Endothelial cell of umbilical vein (primary cell): ENCODE results near the gene TOR4A. TPM values are rescaled to one million over a fixed set of nuclear protein-coding genes. Genes with fewer than 3 reads are reported as not detected.

Experiments
- BruUV-seq: library from RNA; stranded (reverse); fragments of 400-500 nt; replicated peaks from 2 replicates; lab custom pipeline; 2021; lab: Mats Ljungman, UMichigan
- CTCF ChIA-PET: fragments of 300-600, 350-600 bp; sonication (Branson Sonifier 250); formaldehyde crosslinking; loops from one replicate; lab custom pipeline; 2021; ENCODE audit warnings: antibody characterized with exemption, inconsistent platforms; lab: Charles Lee
- POLR2A ChIA-PET: fragments of 300-600, 350-600 bp; sonication (Branson Sonifier 250); formaldehyde crosslinking; loops from one replicate; lab custom pipeline; 2021; ENCODE audit warnings: antibody characterized with exemption, inconsistent platforms; lab: Charles Lee
- DNase-seq: peaks from one replicate; pipeline ENCODE4 v3.0.0-alpha.2; 2011; ENCODE audit warnings: low read depth, low spot score
- FAIRE-seq: peaks from 2 replicates; lab custom pipeline; 2011; peaks lifted over from hg19 to GRCh38; lab: Jason Lieb, UNC
- H2AFZ ChIP-seq: 2 replicates; pipeline ENCODE4 v1.6.0; 2012; ENCODE audit warnings: low read depth, low read length, control low read depth, inconsistent platforms
- H3K27ac ChIP-seq: 2 replicates; pipeline ENCODE4 v1.5.1; 2011; ENCODE audit warnings: low read depth, mild to moderate bottlenecking, control low read depth, low read length, moderate library complexity; ENCODE audit not compliant: insufficient read depth
- H3K27me3 ChIP-seq, 2 experiments: 2 replicates each; pipeline versions ENCODE4 v1.6.0 to v1.6.1; 2011; ENCODE audit warnings: low read length in 2 of 2, mixed read lengths in 1 of 2; ENCODE audit not compliant: control insufficient read depth in 2 of 2, insufficient read depth in 2 of 2
- H3K36me3 ChIP-seq, 2 experiments: 2 replicates in 1 of 2; 3 replicates in 1 of 2; pipeline ENCODE4 v1.5.1; 2011; ENCODE audit warnings: low read length in 2 of 2, mild to moderate bottlenecking in 1 of 2, moderate library complexity in 1 of 2; ENCODE audit not compliant: control insufficient read depth in 2 of 2, insufficient read depth in 2 of 2; ENCODE audit errors: extremely low read depth in 1 of 2
- H3K4me1 ChIP-seq: 3 replicates; pipeline ENCODE4 v1.5.1; 2011; ENCODE audit warnings: mild to moderate bottlenecking, low read length; ENCODE audit not compliant: control insufficient read depth, insufficient read depth; ENCODE audit errors: extremely low read depth
- H3K4me2 ChIP-seq: 2 replicates; pipeline ENCODE4 v1.6.1; 2011; ENCODE audit warnings: low read length, control low read depth, mixed read lengths; ENCODE audit not compliant: insufficient read depth
- H3K4me3 ChIP-seq, 3 experiments: fragments of 200-600 bp in 1 of 3; sonication (generic), shearing (Covaris generic) in 1 of 3; replicated peaks in 1 of 3; 2 replicates each; pipeline ENCODE4 v1.5.1; 2011 to 2016; ENCODE audit warnings: control low read depth in 3 of 3, low read length in 3 of 3, mild to moderate bottlenecking in 2 of 3, inconsistent platforms in 1 of 3, low read depth in 1 of 3, moderate library complexity in 1 of 3; ENCODE audit not compliant: insufficient read depth in 1 of 3
- H3K79me2 ChIP-seq: 2 replicates; pipeline ENCODE4 v1.6.0; 2012; ENCODE audit warnings: low read length, inconsistent platforms; ENCODE audit not compliant: control insufficient read depth, insufficient read depth
- H3K9ac ChIP-seq: replicated peaks from 2 replicates; pipeline ENCODE3; 2011; ENCODE audit warnings: low read length, control low read depth; ENCODE audit not compliant: insufficient read depth; ENCODE audit errors: extremely low read depth
- H3K9me1 ChIP-seq: replicated peaks from 3 replicates; pipeline ENCODE4 v1.6.0; 2011; ENCODE audit warnings: mild to moderate bottlenecking, low read length; ENCODE audit not compliant: control insufficient read depth, insufficient read depth; ENCODE audit errors: extremely low read depth
- H3K9me3 ChIP-seq: replicated peaks from 2 replicates; pipeline ENCODE4 v1.5.1; 2012; ENCODE audit warnings: low read length, inconsistent platforms; ENCODE audit not compliant: control insufficient read depth, insufficient read depth
- H4K20me1 ChIP-seq: replicated peaks from 2 replicates; pipeline ENCODE3; 2011; ENCODE audit warnings: mild to moderate bottlenecking, low read length; ENCODE audit not compliant: control insufficient read depth, insufficient read depth; ENCODE audit errors: extremely low read depth
- EZH2 ChIP-seq: IDR thresholded peaks from 2 replicates; pipeline ENCODE4 v1.6.1; 2012; ENCODE audit warnings: borderline replicate concordance, low read depth, mild to moderate bottlenecking, moderate library complexity, low read length, inconsistent platforms; ENCODE audit not compliant: severe bottlenecking
- FOS ChIP-seq: IDR thresholded peaks from 2 replicates; pipeline ENCODE4 v1.6.1; 2011; ENCODE audit warnings: mild to moderate bottlenecking, low read length, moderate library complexity, borderline replicate concordance; ENCODE audit not compliant: insufficient read depth
- GATA2 ChIP-seq: IDR thresholded peaks from 2 replicates; pipeline ENCODE4 v1.7.0; 2011; ENCODE audit warnings: low read depth, mild to moderate bottlenecking, moderate library complexity, mixed read lengths, low read length; ENCODE audit not compliant: insufficient read length, insufficient read depth
- JUN ChIP-seq: IDR thresholded peaks from 2 replicates; pipeline ENCODE4 v1.6.1; 2011; ENCODE audit warnings: borderline replicate concordance, low read depth; ENCODE audit not compliant: insufficient read length, insufficient read depth
- MYC ChIP-seq: IDR thresholded peaks from one replicate; pipeline ENCODE4 v1.6.1; 2011; ENCODE audit warnings: mild to moderate bottlenecking, low read depth, low read length
- POLR2A ChIP-seq: IDR thresholded peaks from 2 replicates; pipeline ENCODE4 v1.6.1; 2012; ENCODE audit warnings: low read depth, mild to moderate bottlenecking, control low read depth, low read length
- POLR2AphosphoS5 ChIP-seq: IDR thresholded peaks from 2 replicates; pipeline ENCODE4 v1.6.1; 2012; ENCODE audit warnings: low read depth, mild to moderate bottlenecking, control low read depth, low read length, moderate library complexity; ENCODE audit not compliant: insufficient read depth
- dilution Hi-C: fragments of 300-500 bp; cut with MboI; formaldehyde crosslinking; loops from one replicate; pipeline ENCODE4 v1.15.0; 2019; ENCODE audit warnings: low sequenced_read_pairs; ENCODE audit not compliant: extremely low pct_ligation_motif_present
- intact Hi-C: fragments of 100-400 bp; cut with micrococcal nuclease; formaldehyde crosslinking; loops from one replicate; pipeline ENCODE4 v1.10.0; 2022
- polyA plus RNA-seq, 4 experiments: library from polyadenylated mRNA; depleted of rRNA in 3 of 4; stranded (reverse) in 3 of 4; unstranded in 1 of 4; fragments of >200 nt; gene quantifications; 2 replicates each; pipeline versions ENCODE4 v1.2.1 to v1.2.3, GENCODE V29; 2011 to 2012; ENCODE audit warnings: missing spikeins in 1 of 4
- total RNA-seq: library from RNA; stranded (reverse); gene quantifications from 2 replicates; pipeline ENCODE4 v1.2.3, GENCODE V29; 2021
- TF ChIP-seq, protein P1 (sequence below): IDR thresholded peaks from 2 replicates; pipeline ENCODE4 v1.6.1; 2011; ENCODE audit not compliant: insufficient read depth, insufficient read length
- TF ChIP-seq, protein P2 (sequence below), 2 donors: IDR thresholded peaks; 1 replicate in 1 of 2; 2 replicates in 1 of 2; pipeline ENCODE4 v1.5.1; 2011; ENCODE audit warnings: low read length in 2 of 2, mild to moderate bottlenecking in 2 of 2, moderate library complexity in 2 of 2, control low read depth in 1 of 2, inconsistent platforms in 1 of 2, low read depth in 1 of 2; ENCODE audit not compliant: insufficient read depth in 1 of 2; ENCODE audit errors: extremely low read depth in 1 of 2

Gene TOR4A
- total and polyA plus RNA-seq, 2 donors (not counting 3 experiments of a cell fraction or from before 2014, with no cell fraction given): 32.4 to 48.0 TPM

DNA sequence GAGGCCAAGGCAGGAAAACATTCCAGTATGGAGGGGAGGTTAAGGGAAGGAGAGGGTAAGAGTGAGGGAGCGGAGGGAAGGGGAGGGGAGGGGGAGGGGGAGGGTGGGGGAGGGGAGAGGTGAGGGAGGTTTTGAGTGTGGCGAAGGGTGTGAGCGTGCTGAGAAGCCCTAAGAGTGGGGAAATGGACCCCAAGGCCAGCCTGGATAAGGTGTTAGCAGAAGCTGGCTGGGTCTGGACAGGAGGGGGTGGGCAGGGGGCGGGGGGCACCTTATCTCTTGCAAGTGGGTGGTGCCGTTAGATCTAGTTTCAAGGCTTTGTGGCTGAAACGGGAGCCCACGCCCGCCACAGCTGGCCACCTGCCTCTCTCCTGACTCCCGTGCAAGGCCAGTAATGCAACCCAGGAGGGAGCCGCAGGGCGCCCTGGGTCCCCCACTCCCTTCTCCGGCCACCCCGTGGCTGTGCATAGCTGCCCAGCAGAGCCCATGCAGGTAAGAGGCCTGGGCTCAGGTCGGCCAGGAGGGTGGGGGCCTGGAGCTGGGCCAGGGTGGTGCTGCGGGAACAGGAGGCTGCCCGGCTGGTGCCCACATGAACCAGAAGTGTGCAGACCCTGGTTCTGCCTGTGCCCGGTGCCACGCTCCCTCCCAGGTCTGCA lies 49.5 kb upstream of the TOR4A start:
- ChIA-PET CTCF (interaction anchor here (0.7 to 6.3 kb wide), 28 partner anchors 9 to 380 kb away, joined by 3 to 63 read pairs (median 5); partner anchors contain the start of genes ANAPC2, DPP7, NPDC1 and SSNA1), POLR2A (interaction anchor here (0.6 to 2.6 kb wide), 2 partner anchors 13 kb away, joined by 4 to 6 read pairs; partner anchors contain the start of gene TUBB4B)
- dilution Hi-C loops: no loop called here
- Histone ChIP-seq H3K4me1 (peaks cover 7% of the 10 kb centered on the region), H3K36me3 (no peaks in the 10 kb centered on the region), H3K27ac (no peak overlapping the region), H3K27me3 (no peaks in the 10 kb centered on the region), H3K79me2 (no peaks in the 10 kb centered on the region), H4K20me1 (no peaks in the 10 kb centered on the region), H3K4me2 (no peak overlapping the region), H3K9me3 (no peaks in the 10 kb centered on the region), H3K9me1 (no peaks in the 10 kb centered on the region), H3K4me3 (no peak overlapping the region), H2AFZ (no peak overlapping the region), H3K9ac (no peak overlapping the region)
- FAIRE-seq (no peak), DNase-seq (no peak)
- intact Hi-C loops: loop anchor here (1.0 to 2.0 kb wide), 3 partner anchors 51 to 182 kb away; partner anchors contain the start of gene NPDC1
- no TSS peak for BruUV-seq
- TF ChIP-seq EZH2: no peak
- TF ChIP-seq, protein P1, sequence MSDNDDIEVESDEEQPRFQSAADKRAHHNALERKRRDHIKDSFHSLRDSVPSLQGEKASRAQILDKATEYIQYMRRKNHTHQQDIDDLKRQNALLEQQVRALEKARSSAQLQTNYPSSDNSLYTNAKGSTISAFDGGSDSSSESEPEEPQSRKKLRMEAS: no peak
- TF ChIP-seq FOS: no peak
- TF ChIP-seq, protein P2, sequence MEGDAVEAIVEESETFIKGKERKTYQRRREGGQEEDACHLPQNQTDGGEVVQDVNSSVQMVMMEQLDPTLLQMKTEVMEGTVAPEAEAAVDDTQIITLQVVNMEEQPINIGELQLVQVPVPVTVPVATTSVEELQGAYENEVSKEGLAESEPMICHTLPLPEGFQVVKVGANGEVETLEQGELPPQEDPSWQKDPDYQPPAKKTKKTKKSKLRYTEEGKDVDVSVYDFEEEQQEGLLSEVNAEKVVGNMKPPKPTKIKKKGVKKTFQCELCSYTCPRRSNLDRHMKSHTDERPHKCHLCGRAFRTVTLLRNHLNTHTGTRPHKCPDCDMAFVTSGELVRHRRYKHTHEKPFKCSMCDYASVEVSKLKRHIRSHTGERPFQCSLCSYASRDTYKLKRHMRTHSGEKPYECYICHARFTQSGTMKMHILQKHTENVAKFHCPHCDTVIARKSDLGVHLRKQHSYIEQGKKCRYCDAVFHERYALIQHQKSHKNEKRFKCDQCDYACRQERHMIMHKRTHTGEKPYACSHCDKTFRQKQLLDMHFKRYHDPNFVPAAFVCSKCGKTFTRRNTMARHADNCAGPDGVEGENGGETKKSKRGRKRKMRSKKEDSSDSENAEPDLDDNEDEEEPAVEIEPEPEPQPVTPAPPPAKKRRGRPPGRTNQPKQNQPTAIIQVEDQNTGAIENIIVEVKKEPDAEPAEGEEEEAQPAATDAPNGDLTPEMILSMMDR (IDR thresholded peaks at IDR 0.05; ENCODE audit: extremely low read depth in 1 of 2, insufficient read depth in 1 of 2, low read depth in 1 of 2, low read length in 2 of 2): no peak
- TF ChIP-seq GATA2: no peak
- no peak for TF ChIP-seq POLR2AphosphoS5
- no peak for TF ChIP-seq POLR2A
- no peak for TF ChIP-seq JUN
- no peak for TF ChIP-seq MYC
